Left colon (tissue), 2 donors: Measurements from ENCODE around the gene LAIR1. TPM values are rescaled to one million over a fixed set of nuclear protein-coding genes. Genes with fewer than 3 reads are reported as not detected.

ENCODE experiments used
- ATAC-seq: fragments of 200-7000 bp; cut with Tn5 transposase; one replicate; pipeline ENCODE4 v1.9.1; 2020; ENCODE audit warnings: mild to moderate bottlenecking, moderate library complexity
- DNase-seq, 2 donors: peaks; one replicate each; pipeline ENCODE4 v3.0.0-alpha.2; 2020
- intact Hi-C, 2 donors: fragments of 100-400 bp; cut with DNase I in 1 of 2; cut with micrococcal nuclease in 1 of 2; formaldehyde crosslinking; loops; one replicate each; pipeline versions ENCODE4 v1.11.2 to v1.14.0; 2022; cut with DNase I, micrococcal nuclease
- total RNA-seq, 2 donors: library from RNA; stranded (reverse); fragmentation: NEBNext Ultra II Directional; extraction: Animal tissue kit (Norgen Biotek cat#: 25700); gene quantifications; one replicate each; pipeline ENCODE4 v1.2.1, GENCODE V29; 2021
- donor health status: DM: no; HTN: no; CAD: no.
- donor health status: DM: yes; HTN: yes; CAD: no.

The LAIR1 gene
- total RNA-seq, 2 donors from 2014 or later = 3.8 to 13.2 TPM

- ATAC-seq (no peak), DNase-seq (no peak)
- intact Hi-C loops = no loop called here
Measured at GRCh38 chr19:54355675-54356074, 9.1 kb downstream of the LAIR1 start.

- DNase-seq (no peak), ATAC-seq (no peak)
- intact Hi-C loops = no loop called here
Measured at GRCh38 chr19:54354761-54355160, 10.0 kb downstream of the LAIR1 start.

GRCh38 chr19:54352546-54352945, 12.2 kb downstream of the LAIR1 start:
- DNase-seq (no peak), ATAC-seq (no peak)
- intact Hi-C loops = no loop called here

- ATAC-seq (no peak), DNase-seq (no peak)
- intact Hi-C loops = no loop called here
Measured at GRCh38 chr19:54352041-54352440, 12.7 kb downstream of the LAIR1 start.

- intact Hi-C loops = no loop called here
- DNase-seq = no peak
- ATAC-seq = no peak
Measured at GRCh38 chr19:54351474-54351873, 13.3 kb downstream of the LAIR1 start.

- ATAC-seq = no peak
- intact Hi-C loops = no loop called here
- no peak for DNase-seq
Measured at GRCh38 chr19:54345938-54346386, 18.8 kb downstream of the LAIR1 start.

- DNase-seq (no peak), ATAC-seq (no peak)
- intact Hi-C loops = no loop called here
Measured at GRCh38 chr19:54343868-54344267, 20.9 kb downstream of the LAIR1 start.

- ATAC-seq = no peak
- no peak for DNase-seq
- intact Hi-C loops = no loop called here
Measured at GRCh38 chr19:54341295-54341694, 23.4 kb downstream of the LAIR1 start.

GRCh38 chr19:54339646-54340358, 24.9 kb downstream of the LAIR1 start:
- ATAC-seq = no peak
- intact Hi-C loops = no loop called here
- DNase-seq = no peak

GRCh38 chr19:54338521-54338920, 26.2 kb downstream of the LAIR1 start:
- intact Hi-C loops = no loop called here
- DNase-seq (no peak), ATAC-seq (no peak)

- no peak for ATAC-seq
- intact Hi-C loops = no loop called here
- no peak for DNase-seq
Measured at GRCh38 chr19:54337858-54338230, 26.9 kb downstream of the LAIR1 start.

GRCh38 chr19:54336893-54337857, 27.6 kb downstream of the LAIR1 start:
- no peak for ATAC-seq
- intact Hi-C loops = no loop called here
- no peak for DNase-seq

GRCh38 chr19:54335979-54336892, 28.5 kb downstream of the LAIR1 start:
- DNase-seq (no peak), ATAC-seq (no peak)
- intact Hi-C loops = no loop called here

GRCh38 chr19:54335164-54335563, 29.6 kb downstream of the LAIR1 start:
- intact Hi-C loops = no loop called here
- ATAC-seq (no peak), DNase-seq (no peak)

- DNase-seq (no peak), ATAC-seq (no peak)
- intact Hi-C loops = no loop called here
Measured at GRCh38 chr19:54333586-54334298, 31.0 kb downstream of the LAIR1 start.

- DNase-seq (no peak), ATAC-seq (no peak)
- intact Hi-C loops = no loop called here
Measured at GRCh38 chr19:54332149-54332548, 32.6 kb downstream of the LAIR1 start.

- DNase-seq (no peak), ATAC-seq (no peak)
- intact Hi-C loops = no loop called here
Measured at GRCh38 chr19:54331626-54332025, 33.1 kb downstream of the LAIR1 start.

GRCh38 chr19:54329476-54330165, 35.1 kb downstream of the LAIR1 start:
- ATAC-seq = no peak
- intact Hi-C loops = no loop called here
- no peak for DNase-seq
